GM15510 (cell line): ENCODE results near the gene DGKD.

Source experiments
- POLR2A ChIP-seq: IDR thresholded peaks from 3 replicates; pipeline ENCODE4 v1.6.1; 2011; ENCODE audit warnings: borderline replicate concordance; ENCODE audit not compliant: insufficient read length; ENCODE audit errors: extremely low read depth

Gene DGKD

DNA sequence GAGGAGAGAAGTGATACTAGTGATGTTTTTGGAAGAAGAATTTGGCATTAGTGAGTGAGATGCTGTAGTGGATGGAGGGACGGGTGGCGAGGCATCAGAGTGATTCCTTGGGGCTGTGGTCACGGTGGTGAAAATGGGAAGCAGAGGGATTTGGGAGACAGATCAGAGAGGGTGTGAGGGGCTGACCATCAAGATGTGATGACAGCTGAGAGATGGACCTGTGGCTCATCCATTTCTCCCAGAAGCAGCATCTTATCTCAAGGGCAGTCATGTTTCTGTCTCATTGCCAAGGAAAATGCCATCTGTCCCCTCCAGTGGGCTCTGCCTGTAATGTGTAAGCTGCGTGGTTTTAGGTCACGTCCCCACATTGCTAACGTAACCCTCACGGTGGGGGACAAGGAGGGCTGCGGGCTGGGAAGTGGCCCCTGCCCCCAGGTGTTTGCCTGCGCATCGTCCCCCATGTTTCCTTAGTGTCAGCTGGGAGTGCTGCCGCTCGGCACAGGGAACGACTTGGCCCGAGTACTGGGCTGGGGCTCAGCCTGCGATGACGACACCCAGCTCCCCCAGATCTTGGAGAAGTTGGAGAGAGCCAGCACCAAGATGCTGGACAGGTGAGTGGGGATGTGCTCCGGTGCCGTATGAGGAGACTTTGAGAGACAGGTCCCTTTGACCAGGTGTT is 91.0 kb downstream of the DGKD start:
- no peak for TF ChIP-seq POLR2A

- no peak for TF ChIP-seq POLR2A
These were observed 91.8 kb downstream of the DGKD start for GRCh38 chr2:233446121-233446520.

GRCh38 chr2:233446606-233447305 is 92.5 kb downstream of the DGKD start:
- TF ChIP-seq POLR2A, result no peak

DNA sequence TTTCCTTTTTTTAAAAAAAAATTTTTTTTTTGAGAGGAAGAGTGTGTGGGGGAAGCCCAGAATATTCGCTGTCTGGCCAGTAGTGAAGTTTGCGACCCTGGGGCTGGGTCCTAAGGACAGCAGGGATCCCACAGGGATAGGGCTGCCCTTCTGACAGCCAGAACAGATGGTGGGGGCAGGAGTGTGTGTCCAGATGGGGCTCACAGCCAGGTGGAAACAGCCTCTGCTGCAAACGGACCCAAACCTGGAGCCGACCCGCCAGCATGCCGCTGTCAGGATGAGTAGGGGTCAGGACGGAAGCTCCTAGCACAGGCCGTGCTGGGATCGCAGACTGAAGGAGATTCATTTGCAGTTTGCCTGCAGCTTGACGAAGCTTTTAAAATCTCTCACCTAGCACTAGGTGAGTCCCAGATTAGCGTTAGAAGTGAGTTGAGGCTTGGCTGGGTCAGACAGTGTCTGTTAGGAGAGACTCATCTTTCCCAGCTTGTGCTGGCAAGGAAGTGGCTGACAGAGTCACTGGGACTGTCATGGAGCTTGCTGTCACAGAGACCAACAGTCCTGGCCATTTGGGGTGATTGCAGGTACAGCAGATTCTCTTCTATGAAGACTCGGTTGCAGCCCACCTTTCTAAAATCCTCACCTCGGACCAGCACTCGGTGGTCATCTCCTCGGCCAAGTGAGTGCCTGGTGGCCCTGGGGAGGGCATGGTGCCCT is 93.4 kb downstream of the DGKD start:
- TF ChIP-seq POLR2A, result no peak

DNA sequence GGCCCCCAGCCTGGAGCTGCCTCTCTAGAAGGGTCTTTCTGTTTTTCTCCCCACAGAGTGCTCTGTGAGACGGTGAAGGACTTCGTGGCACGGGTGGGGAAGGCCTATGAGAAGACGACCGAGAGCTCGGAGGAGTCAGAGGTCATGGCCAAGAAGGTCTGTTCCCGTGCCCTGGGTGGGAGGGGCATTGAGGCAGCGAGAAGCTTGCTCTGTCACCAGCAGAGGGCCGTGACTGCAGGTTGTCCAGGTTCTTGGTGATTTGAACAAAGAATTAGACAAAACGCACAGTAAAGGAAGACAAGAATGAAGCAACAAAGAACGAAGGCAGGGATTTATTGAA is 93.9 kb downstream of the DGKD start:
- TF ChIP-seq POLR2A, result no peak

- TF ChIP-seq POLR2A, result no peak
These were observed 94.3 kb downstream of the DGKD start for GRCh38 chr2:233448575-233448974.

DNA sequence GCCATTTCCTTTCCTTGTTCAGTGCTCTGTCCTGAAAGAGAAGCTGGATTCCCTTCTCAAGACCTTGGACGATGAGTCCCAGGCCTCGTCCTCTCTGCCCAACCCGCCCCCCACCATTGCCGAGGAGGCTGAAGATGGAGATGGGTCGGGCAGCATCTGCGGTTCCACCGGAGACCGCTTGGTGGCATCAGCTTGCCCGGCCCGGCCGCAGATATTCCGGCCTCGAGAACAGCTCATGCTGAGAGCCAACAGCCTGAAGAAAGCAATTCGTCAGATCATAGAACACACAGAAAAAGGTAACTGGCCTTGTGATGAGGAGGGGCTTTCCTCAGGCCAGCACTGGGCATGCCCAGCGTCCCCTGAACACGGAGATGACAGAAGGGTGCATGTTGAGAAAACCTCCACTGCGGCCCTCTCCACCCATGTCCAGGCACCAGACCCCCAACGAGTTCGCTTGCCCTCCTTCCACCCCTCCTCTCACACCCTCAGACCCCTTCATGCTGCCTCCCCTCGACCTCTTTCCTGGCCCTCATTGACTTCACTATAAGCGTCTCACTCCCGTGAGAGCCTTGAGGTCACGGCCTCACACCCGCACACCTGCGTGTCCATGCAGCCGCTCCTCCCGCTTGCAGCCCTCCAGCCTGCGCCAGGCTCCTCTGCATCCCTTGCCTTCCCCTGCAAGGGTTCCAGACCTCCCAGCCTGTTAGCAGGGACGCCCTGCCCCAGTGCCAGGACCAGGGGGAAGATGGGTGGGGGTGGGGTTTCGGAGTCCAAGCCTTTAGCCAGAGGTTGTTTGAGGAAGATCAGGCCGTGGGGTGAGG is 95.0 kb downstream of the DGKD start:
- no peak for TF ChIP-seq POLR2A

- TF ChIP-seq POLR2A, result no peak
These were observed 95.9 kb downstream of the DGKD start for GRCh38 chr2:233449921-233450863.

DNA sequence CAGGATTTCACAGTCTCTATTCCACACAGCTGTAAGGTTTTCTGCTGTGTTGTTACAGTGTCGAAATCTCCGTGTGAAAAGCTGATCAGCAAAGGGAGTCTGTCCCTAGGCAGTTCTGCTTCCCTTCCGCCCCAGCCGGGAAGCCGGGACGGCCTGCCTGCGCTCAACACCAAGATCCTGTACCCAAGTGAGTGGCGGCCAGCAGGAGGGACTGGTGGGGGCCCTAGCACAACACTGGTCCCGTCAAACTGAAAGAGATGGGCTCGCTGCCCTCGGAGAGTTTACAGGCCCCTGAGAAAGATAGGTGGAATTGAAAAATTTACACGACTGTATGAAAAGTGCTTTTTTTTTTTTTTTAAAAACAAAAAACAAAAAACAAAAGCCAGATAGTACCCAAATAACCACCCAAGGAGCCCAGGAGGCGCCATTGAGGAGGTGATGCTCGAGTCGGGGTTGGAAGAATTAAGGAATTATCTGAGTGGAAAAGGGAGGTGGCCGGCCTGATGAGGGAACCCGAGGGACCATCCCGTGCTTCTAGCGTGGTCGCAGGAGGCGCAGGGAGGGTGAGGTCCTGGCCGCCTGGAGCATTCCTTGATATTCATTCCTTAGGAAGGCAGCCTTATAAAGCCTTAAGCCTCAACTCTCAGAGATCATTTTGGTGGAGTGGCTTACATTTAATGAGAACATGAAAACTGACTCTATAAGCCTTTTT is 96.7 kb downstream of the DGKD start:
- TF ChIP-seq POLR2A, result no peak

DNA sequence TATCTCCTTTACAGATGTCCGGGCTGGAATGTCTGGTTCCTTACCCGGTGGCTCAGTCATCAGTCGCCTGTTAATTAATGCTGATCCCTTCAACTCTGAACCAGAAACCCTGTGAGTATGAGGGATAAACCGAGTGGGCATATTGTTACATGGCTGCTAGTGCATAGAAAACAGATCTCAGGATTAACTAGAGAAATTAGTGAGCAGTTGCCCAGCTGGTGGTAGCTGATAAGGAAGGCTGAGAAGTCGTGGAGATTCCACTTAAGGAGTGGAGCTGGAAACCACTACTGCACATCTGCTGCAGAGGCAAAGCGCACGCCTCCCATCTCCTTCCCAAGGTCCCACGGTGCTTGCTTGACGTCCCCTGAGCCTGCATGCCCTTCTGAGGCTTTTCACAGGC is 97.7 kb downstream of the DGKD start:
- TF ChIP-seq POLR2A, result no peak

GRCh38 chr2:233453111-233453915 is 99.0 kb downstream of the DGKD start:
- no peak for TF ChIP-seq POLR2A

DNA sequence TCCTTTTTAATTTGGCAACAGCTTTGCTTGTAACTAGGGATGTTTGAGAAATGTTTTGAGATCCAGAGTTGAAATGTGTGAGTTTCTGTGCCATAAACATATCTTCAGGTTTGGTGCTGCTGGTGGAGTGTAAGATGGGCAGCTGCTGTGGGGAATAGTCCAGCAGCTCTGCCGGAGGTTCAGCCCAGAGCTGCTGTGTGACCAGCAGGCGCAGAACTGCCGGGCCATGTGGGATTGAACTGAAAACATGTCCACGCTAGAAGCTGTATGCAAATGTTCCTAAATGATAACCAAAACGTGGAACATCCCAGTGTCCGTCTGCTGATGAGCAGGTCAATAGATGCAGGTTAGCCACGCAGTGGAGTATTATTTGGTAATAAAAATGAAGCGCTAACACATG is 99.6 kb downstream of the DGKD start:
- no peak for TF ChIP-seq POLR2A

DNA sequence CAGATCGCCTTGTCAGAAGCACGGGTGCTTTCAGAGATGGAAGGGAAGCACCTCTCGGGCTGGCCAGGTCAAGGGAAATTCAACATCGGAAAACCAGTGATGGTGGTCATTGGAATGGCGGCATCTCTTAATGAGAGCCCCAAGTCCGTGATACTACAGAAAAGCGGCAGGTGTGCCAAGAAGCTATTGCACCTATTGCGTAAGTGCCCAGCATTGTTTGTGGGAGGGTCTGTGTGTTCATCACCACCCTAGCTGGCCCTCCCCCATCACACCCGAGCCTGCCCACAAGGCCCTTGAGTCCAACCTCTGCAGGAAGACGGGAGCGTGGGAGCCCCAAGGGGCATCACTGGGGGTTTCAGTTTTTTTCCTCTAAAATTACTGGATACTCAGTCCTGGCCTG is 100.7 kb downstream of the DGKD start:
- no peak for TF ChIP-seq POLR2A
